Superior temporal gyrus (tissue), 1 donor: ENCODE measurements around the gene ACSS3.
A peak's percentile ranks its signal among the peaks of the same experiment; 100 is the strongest.
"Not testable (repeated sequence)": the region's sequence is repeated elsewhere in the genome, so short reads cannot be mapped to it uniquely, and the experiment has no call there.

Source experiments
- DNase-seq: peaks from one replicate; pipeline ENCODE4 v3.0.0-alpha.2; 2016; ENCODE audit errors: extremely low spot score

ACSS3 gene

GRCh38 chr12:81094718-81095360 lies 17.0 kb downstream of the ACSS3 start:
- no peak for DNase-seq

GRCh38 chr12:81095501-81096232 lies 17.8 kb downstream of the ACSS3 start:
- no peak for DNase-seq

GRCh38 chr12:81105687-81106086 lies 27.8 kb downstream of the ACSS3 start:
- no peak for DNase-seq

- DNase-seq, result no peak
Measured at GRCh38 chr12:81114226-81114625, 36.3 kb downstream of the ACSS3 start.

- not testable (repeated sequence) for DNase-seq
Measured at GRCh38 chr12:81119069-81119468, 41.2 kb downstream of the ACSS3 start.

GRCh38 chr12:81120961-81121360 lies 43.1 kb downstream of the ACSS3 start:
- no peak for DNase-seq

GRCh38 chr12:81123611-81124010 lies 45.7 kb downstream of the ACSS3 start:
- no peak for DNase-seq

GRCh38 chr12:81125691-81126090 lies 47.8 kb downstream of the ACSS3 start:
- no peak for DNase-seq

GRCh38 chr12:81128930-81129554 lies 51.2 kb downstream of the ACSS3 start:
- DNase-seq, result peak; percentile 69

GRCh38 chr12:81136519-81136918 lies 58.6 kb downstream of the ACSS3 start:
- no peak for DNase-seq

GRCh38 chr12:81137801-81138200 lies 59.9 kb downstream of the ACSS3 start:
- no peak for DNase-seq

GRCh38 chr12:81141217-81141616 lies 63.3 kb downstream of the ACSS3 start:
- no peak for DNase-seq

- DNase-seq, result no peak
Measured at GRCh38 chr12:81143057-81143456, 65.2 kb downstream of the ACSS3 start.

GRCh38 chr12:81146228-81147225 lies 68.6 kb downstream of the ACSS3 start:
- DNase-seq, result no peak

GRCh38 chr12:81147292-81147919 lies 69.5 kb downstream of the ACSS3 start:
- DNase-seq, result no peak

GRCh38 chr12:81150382-81150781 lies 72.5 kb downstream of the ACSS3 start:
- DNase-seq, result no peak

GRCh38 chr12:81159856-81160255 lies 82.0 kb downstream of the ACSS3 start:
- DNase-seq, result no peak

GRCh38 chr12:81161680-81162079 lies 83.8 kb downstream of the ACSS3 start:
- DNase-seq, result no peak

GRCh38 chr12:81162391-81163136 lies 84.7 kb downstream of the ACSS3 start:
- no peak for DNase-seq

- DNase-seq, result no peak
Measured at GRCh38 chr12:81164827-81165226, 86.9 kb downstream of the ACSS3 start.

GRCh38 chr12:81166790-81167189 lies 88.9 kb downstream of the ACSS3 start:
- no peak for DNase-seq
